C4-2B (cell line): Measurements from ENCODE around the gene PARL.

ENCODE experiments used
- CTCF ChIP-seq: fragments of 450-650 bp; conservative IDR thresholded peaks from 2 replicates; pipeline ENCODE4 v1.5.1; 2017; ENCODE audit warnings: mild to moderate bottlenecking
- ZFX ChIP-seq: fragments of 450-650 bp; IDR thresholded peaks from 2 replicates; pipeline ENCODE4 v1.6.1; 2017

- no peak for TF ChIP-seq CTCF
- no peak for TF ChIP-seq ZFX
Measured at GRCh38 chr3:183933160-183933559, 48.5 kb upstream of the PARL start.
